Myometrial cell (primary cell): ENCODE data around the gene SDR9C7. TPM values are rescaled to one million over a fixed set of nuclear protein-coding genes. Genes with fewer than 3 reads are reported as not detected.

Experiments used
- total RNA-seq: library from RNA; depleted of rRNA; stranded (reverse); fragments of >200 nt; gene quantifications from 2 replicates; pipeline ENCODE4 v1.2.3, GENCODE V29; 2015

Gene SDR9C7
- not detected in 2 replicates for total RNA-seq

GRCh38 chr12:56933826-56934625 is at the start of gene SDR9C7:
Gene SDR9C7, minus strand, starts transcription at chr12:56934408. Its CDS starts 147 bp downstream, at chr12:56934261.

GRCh38 chr12:56957229-56958052 is 23.2 kb upstream of the SDR9C7 start, which contains the start of gene RDH16:
Gene RDH16, minus strand, starts transcription at chr12:56957608. Its CDS starts 146 bp downstream, at chr12:56957462.

Other genes with a start within 250 kb of the SDR9C7 start
- gene PTGES3, start 246.1 kb downstream of the SDR9C7 start, total RNA-seq: 102 and 110 TPM in 2 replicates
- gene NACA, start 209.1 kb downstream of the SDR9C7 start, total RNA-seq: 1,069 and 1,145 TPM in 2 replicates
- 11.5 and 12.4 TPM in 2 replicates for gene PRIM1, start 182.1 kb downstream of the SDR9C7 start, total RNA-seq
- 2.7 and 2.9 TPM in 2 replicates for gene HSD17B6, start 171.1 kb downstream of the SDR9C7 start, total RNA-seq
- gene RDH16, start 23.2 kb upstream of the SDR9C7 start, total RNA-seq: 0.18 TPM in 1 of 2 replicates, not detected in the other
- gene ZBTB39, start 72.1 kb upstream of the SDR9C7 start, total RNA-seq: 2.3 and 2.7 TPM in 2 replicates
- not detected in 2 replicates for gene TAC3, start 82.1 kb upstream of the SDR9C7 start, total RNA-seq
- not detected in 2 replicates for gene MYO1A, start 115.7 kb upstream of the SDR9C7 start, total RNA-seq
- gene NEMP1, start 144.4 kb upstream of the SDR9C7 start, total RNA-seq: 8.9 and 9.0 TPM in 2 replicates
- 62.0 and 84.5 TPM in 2 replicates for gene NAB2, start 154.7 kb upstream of the SDR9C7 start, total RNA-seq
- gene STAT6, start 177.0 kb upstream of the SDR9C7 start, total RNA-seq: 88.5 and 91.3 TPM in 2 replicates
- 46.1 and 51.4 TPM in 2 replicates for gene LRP1, start 194.1 kb upstream of the SDR9C7 start, total RNA-seq
- not detected in 2 replicates for gene LRP1-AS, start 213.2 kb upstream of the SDR9C7 start, total RNA-seq